Stimulated activated naive CD8-positive, alpha-beta T cell treated with anti-CD3 and anti-CD28 coated beads, Interleukin-15, amount 100 ng/mL, for 72 hours (primary cell): ENCODE data around the gene PIP4K2C.
A peak's percentile ranks its signal among the peaks of the same experiment; 100 is the strongest.
"Not testable (repeated sequence)": the region's sequence is repeated elsewhere in the genome, so short reads cannot be mapped to it uniquely, and the experiment has no call there.

Source experiments
- ATAC-seq: fragments of 150-1000 bp; cut with Tn5 transposase; 2 replicates; pipeline ENCODE4 v1.10.0; 2021; ENCODE audit warnings: mild to moderate bottlenecking, moderate library complexity
- DNase-seq, 2 donors: peaks; one replicate each; pipeline ENCODE4 v3.0.0; 2021 to 2022
- H3K27ac Mint-ChIP-seq, 2 donors: one replicate each; pipeline ENCODE4 v1.8.0; 2022; ENCODE audit warnings: mild to moderate bottlenecking in 2 of 2, mixed read lengths in 2 of 2, moderate library complexity in 2 of 2
- H3K27me3 Mint-ChIP-seq: one replicate; pipeline ENCODE4 v1.8.0; 2022; ENCODE audit warnings: mixed read lengths
- H3K4me1 Mint-ChIP-seq: one replicate; pipeline ENCODE4 v1.8.0; 2022; ENCODE audit warnings: mild to moderate bottlenecking, mixed read lengths
- H3K4me3 Mint-ChIP-seq, 2 donors: one replicate each; pipeline ENCODE4 v1.8.0; 2022; ENCODE audit warnings: mild to moderate bottlenecking in 2 of 2, mixed read lengths in 2 of 2, moderate library complexity in 1 of 2
- H3K9me3 Mint-ChIP-seq, 2 donors: one replicate each; pipeline ENCODE4 v1.8.0; 2022; ENCODE audit warnings: mixed read lengths in 2 of 2

Gene PIP4K2C

DNA sequence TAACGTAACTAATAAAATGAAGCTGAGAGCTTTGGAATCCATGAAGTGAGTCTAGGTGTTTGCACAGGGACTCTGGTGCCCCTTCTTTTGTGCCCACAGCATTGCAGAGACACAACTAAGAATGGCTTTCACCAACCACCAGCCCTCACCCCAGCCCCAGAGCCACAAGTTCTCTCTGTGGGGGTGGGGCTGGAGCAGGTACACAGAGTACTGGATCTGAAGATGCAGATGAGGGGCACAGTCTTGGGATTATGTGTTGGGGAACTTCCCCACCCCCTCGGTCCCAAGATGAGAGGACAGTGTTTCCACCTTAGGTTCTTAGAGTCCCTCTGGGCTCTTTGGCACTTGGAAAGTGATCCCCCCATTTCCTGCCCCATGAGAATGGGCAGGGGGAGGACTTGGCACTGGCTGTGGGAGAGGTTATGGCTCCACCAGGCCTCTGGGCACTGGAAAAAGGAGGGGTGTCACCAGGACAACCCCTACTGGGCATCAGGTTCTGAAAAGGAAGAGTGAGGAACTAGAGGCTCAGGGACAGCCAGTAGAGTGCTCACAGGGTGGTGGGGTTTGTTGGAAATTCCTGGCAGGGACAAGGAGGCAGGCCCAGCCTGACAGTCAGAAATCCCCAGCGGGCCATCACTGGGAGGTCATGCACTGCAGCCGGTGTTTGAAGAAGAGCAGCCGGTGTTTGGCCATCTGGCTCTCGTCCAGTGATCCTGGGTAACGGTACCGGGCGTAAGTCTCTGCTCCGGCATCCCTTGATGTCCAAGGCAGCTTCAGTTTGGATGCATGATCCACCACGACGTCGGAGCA lies 35.3 kb downstream of the PIP4K2C start:
- Mint-ChIP-seq H3K4me1 (peaks cover 38% of the 10 kb centered on the region), H3K4me3 (peak overlapping the region in 1 of 2 donors; percentile 32), H3K9me3 (no peaks in the 10 kb centered on the region), H3K27me3 (peaks cover 100% of the 10 kb centered on the region), H3K27ac (no peak overlapping the region)
- ATAC-seq: no peak
- peak in 1 of 2 donors; percentile 9 for DNase-seq

DNA sequence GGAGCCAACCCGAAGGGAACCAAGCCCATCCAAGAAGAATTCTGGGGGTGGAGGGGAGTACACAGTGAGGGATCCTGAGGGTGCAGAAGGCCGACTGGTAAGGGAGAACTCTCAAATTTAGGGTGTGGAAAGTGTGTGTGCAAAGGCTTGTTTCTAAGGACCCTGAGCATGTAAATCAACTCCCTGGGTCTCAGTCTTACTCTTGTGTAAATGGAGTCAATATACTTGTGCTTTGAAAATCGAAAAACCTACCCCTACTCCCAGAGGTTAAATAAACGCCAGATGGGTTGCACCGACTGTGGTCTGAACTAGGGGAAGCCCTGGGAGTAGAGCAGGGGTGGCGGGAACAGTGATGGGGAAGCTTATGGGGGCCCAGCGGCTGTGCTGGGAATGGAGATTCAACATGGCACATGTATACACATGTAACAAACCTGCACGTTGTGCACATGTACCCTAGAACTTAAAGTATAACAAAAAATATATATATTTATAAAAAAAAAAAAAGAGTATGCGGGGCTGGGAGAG lies 36.0 kb downstream of the PIP4K2C start:
- Mint-ChIP-seq H3K27me3 (peaks cover 100% of the 10 kb centered on the region), H3K27ac (no peak overlapping the region)

DNA sequence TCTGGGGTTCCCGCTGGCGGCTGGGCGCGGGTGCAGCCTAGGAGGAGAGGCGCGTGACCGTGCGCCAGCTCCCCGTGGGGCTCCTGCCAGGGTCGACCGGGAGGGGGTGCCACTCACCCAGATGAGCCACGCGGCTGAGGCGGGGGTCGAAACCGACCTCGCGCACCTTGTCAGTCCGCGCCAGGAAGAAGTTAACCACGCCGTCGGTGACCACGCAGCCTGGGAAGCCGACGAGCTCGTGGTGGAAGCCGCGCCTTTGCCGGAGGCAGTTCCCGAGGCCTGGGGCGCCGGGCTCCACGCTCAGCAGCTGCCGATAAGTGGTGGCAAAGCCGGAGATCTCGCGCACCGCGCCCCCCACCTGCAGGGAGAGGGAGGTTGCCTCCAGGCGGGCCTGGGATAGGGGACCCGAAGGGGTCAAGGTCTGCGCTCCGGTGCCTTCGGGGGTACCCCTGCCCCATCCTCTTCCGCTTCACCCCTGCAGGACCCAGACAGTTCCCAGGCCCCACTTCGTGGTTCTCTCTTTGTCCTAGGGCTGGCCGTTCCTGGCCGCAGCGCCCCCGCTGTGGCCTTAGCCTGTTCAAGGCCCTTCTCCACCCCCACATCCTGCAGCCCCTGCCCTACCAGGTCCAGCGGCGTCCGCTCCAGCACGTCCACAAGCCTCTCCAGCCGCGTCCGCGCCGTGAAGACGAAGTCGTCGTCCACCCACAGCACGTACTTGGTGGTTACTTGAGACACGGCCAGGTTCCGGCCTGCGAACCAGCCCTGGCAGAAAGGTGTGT lies 36.7 kb downstream of the PIP4K2C start:
- no peak overlapping the region for H3K27ac Mint-ChIP-seq
- ATAC-seq (peak; percentile 62), DNase-seq (peak; percentile 32 to 52)

More for the DNA sequence above, 36.0 kb downstream of the PIP4K2C start:
- H3K4me1 Mint-ChIP-seq: peaks cover 37% of the 10 kb centered on the region
- ATAC-seq (no peak), DNase-seq (peak in 1 of 2 donors; percentile 7)
- no peaks in the 10 kb centered on the region for H3K9me3 Mint-ChIP-seq
- H3K4me3 Mint-ChIP-seq: peak overlapping the region in 1 of 2 donors; percentile 32

DNA sequence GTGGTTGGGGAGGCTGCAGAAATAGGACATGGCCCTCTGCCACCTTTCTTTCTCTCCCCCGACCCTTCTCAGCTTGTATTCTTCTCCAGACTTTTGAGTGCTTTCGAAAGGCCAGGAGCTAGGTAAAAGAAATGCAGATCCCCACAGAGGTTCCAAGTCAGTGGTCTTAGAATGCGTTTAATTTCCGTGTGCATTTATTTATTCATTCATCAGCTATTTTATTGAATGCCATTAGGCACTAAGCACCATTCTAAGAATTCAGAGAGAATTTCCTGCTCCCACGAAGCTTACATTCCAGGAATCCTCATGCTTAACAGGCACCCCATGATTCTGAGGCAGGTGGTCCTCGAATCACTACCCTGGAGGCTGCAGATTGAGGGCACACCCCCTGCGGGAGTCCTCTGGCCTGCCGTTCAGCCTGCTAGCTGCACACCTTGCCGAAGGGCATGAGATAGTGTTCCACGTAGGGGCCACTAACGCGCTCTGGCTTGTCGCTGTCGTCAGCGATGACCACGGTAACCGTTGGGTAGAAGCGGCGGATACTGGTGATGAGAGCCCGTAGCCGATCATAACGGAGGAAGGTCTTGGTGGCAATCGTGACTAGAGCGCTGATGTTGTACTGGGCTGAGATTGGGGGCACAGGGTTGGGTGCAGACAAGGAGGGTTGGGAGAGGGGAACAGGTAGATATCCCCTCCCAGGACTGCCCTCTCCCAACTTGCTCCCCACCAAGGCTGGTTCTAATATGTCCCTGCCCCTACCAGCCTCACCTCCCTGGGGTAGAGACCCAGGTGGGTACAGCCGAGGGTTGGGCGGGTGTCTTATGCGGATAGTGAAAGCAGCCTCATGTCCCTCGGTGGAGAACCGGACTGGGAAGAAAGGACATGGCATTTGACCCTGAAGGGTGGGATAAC lies 37.5 kb downstream of the PIP4K2C start:
- ATAC-seq: no peak
- Mint-ChIP-seq H3K9me3 (no peaks in the 10 kb centered on the region), H3K4me3 (peak overlapping the region; percentile 6 to 71), H3K27me3 (peaks cover 97% of the 10 kb centered on the region), H3K4me1 (peaks cover 45% of the 10 kb centered on the region), H3K27ac (no peak overlapping the region)
- DNase-seq: peak in 1 of 2 donors; percentile 12

More for the DNA sequence above, 36.7 kb downstream of the PIP4K2C start:
- Mint-ChIP-seq H3K4me1 (peaks cover 39% of the 10 kb centered on the region), H3K27me3 (peaks cover 99% of the 10 kb centered on the region), H3K4me3 (peak overlapping the region; percentile 47 to 71), H3K9me3 (no peaks in the 10 kb centered on the region)

DNA sequence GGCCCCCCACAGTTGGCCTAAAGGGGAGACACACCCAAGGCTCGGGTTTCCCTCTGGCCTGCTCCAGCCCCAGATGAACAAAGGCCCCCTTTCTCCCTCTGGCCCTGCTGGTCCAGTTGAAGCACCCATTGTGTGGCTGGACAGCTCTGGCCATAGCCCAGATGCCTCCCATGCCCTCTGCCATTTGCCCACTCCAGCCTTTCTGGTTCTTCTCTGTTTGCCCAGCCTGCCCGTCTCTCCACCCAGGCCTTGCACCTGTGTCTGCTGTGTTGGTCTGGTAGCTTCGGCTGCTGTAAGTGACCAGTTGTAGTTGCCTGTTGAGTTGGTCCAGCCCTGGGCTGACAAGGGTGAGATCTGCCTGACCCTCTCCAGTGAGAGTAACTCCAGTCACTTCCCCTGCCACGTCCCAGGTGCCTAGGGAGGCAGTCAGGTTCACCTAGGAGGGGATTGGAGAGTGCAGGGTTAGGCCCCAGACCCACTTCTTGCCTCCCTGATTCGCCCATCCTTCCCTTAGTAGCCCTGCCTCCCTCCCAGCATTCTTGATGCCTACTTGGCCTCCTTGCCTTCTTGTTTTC lies 39.0 kb downstream of the PIP4K2C start:
- no peak for ATAC-seq
- Mint-ChIP-seq H3K27ac (no peak overlapping the region), H3K27me3 (peaks cover 97% of the 10 kb centered on the region), H3K4me1 (peaks cover 47% of the 10 kb centered on the region), H3K9me3 (no peaks in the 10 kb centered on the region), H3K4me3 (no peak overlapping the region)
- DNase-seq: peak in 1 of 2 donors; percentile 7

DNA sequence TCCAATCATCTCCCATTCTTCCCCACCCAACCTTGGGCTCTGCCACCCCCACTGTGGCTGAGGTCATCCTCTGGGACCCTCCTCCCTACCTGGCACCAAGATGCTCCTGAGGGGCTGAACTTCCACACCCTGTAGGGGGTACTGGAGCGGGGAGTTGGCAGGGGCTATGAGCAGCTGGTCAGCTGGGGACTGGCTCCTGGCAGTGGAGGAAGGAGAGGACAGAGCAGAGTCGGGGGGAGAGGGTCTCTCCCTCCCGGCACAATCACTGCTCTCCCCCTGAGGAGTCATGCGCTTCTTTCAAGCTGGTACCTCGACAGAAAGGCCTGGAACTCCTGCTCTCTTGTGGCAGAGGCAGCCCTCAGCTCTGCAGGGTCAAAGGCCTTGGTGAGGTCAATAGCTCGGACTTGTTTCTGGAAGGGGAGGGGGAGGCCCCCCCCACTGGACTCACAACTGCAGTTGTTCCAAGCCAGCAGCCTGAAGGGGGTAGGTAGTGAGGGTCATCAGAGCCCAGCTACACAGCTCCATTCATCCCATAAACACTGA lies 40.0 kb downstream of the PIP4K2C start:
- Mint-ChIP-seq H3K27ac (peak overlapping the region in 1 of 2 donors; percentile 8), H3K9me3 (no peaks in the 10 kb centered on the region), H3K27me3 (peaks cover 94% of the 10 kb centered on the region), H3K4me3 (peak overlapping the region in 1 of 2 donors; percentile 90), H3K4me1 (peaks cover 42% of the 10 kb centered on the region)
- DNase-seq (peak in 1 of 2 donors; percentile 8), ATAC-seq (no peak)

DNA sequence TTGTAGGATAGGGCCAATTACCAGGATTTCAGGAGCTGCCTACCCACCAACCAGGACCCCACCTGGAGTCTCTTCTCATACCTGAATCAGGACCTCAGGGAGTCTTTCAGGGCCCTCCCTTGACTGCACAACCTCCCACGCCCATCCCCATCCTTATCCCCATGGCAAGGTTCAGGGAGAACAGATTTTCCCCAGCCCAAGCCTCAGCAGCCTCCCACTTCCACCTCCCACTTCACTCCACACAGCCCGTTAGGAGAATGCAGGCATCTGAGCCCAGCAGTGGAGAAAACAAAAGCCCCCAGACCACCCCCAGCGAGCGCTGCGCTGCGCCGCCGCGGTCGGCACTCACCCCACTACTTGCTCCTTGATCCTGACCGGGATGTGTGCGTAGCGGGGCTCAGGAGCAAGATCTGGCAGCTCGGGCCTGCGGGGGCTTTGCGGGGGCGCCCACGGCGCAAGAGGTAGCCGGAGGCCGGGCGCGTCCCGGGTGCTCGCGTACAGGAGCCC lies 40.6 kb downstream of the PIP4K2C start:
- no peak overlapping the region for H3K27ac Mint-ChIP-seq
- no peaks in the 10 kb centered on the region for H3K9me3 Mint-ChIP-seq
- peaks cover 87% of the 10 kb centered on the region for H3K27me3 Mint-ChIP-seq
- ATAC-seq (no peak), DNase-seq (peak in 1 of 2 donors; percentile 15)
- peak overlapping the region; percentile 80 to 90 for H3K4me3 Mint-ChIP-seq
- peaks cover 36% of the 10 kb centered on the region for H3K4me1 Mint-ChIP-seq

DNA sequence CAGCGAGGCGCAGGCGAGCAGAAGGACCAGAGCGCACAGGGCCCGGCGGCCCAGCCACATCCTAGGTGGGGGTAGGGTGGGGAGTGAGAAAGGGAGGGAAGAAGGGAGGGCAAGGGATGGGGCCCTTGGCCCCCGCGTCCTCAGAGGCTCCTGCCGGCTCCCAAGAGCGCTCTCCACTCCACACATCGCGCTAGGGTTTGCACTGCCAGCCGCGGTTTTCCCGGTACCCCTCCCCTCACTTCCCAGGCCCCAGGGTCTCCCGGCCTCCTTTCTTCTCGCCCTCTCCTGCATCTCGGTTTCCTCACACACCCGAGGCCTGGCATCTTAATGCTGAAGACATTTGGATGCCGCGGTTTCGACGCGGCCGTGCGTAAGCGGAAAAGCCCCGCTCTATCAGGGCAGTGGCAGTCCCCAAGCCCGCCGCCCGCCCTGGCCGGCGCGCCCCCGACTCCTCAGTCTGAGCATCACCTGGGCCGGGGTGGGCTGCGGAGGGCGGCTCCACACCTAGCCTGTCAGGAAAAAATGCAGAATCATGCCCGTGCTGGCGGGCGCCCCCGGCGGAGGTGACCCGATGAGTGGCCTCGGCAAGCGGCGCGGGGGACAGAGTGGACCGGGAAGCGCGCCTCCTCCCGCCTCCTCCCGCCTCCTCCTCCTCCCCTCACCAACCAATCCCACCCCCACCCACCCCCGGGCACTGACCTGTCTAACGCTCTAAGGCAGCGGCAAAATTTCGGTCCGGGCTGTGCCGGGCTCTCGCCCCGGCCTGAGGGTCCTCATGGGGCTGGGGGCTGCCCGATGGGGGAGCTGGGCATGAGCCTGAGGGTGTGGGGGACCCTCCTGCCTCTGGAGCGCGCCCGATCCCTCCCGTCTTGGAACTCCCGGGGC lies 41.3 kb downstream of the PIP4K2C start:
- H3K27ac Mint-ChIP-seq: peak overlapping the region in 1 of 2 donors; percentile 70
- peaks cover 80% of the 10 kb centered on the region for H3K27me3 Mint-ChIP-seq
- no peaks in the 10 kb centered on the region for H3K9me3 Mint-ChIP-seq
- peak; percentile 64 for ATAC-seq
- peak overlapping the region; percentile 80 to 90 for H3K4me3 Mint-ChIP-seq
- DNase-seq: peak; percentile 31 to 41
- H3K4me1 Mint-ChIP-seq: peaks cover 29% of the 10 kb centered on the region

DNA sequence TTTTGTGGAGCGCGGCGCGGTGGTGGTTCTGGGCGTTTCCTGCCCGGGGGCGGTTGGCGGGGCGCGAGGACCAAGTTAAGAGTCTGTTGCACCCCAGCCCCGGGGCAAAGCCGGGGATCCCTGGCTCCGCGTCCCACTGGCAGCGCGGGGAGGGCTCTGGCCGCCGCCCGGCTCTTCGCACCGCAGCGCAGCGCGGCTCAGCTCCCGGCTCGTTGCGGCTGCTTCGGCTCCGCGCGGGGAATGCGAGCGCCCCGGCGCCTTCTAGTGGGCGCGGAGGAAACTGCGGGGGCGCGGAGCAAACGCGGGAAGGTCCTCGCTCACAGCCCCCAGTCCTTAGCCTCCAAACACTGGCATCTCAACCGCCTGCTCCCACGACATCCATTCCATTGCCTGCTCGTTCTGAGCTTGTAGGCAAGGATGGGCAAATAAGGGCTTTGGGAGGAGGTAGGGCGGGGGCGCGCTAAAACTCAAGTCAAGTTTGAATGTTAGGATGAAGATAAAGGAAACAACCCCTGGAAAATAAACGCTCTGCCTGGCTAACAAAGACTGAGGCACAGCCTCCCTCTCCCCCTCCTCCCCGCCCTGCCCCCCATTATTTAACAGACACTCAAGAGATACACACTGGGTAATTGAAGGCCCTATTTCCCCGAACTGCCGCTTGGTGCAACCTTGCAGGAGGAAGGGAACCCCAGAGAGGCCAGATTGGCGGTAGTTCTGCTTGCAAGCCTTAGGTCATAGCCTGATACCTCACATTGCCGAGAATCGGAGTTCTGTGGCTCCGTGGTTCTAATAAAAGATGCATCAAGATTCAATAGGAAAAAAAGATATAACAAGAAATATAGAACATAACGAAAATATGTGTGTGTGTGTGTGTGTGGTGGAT lies 42.2 kb downstream of the PIP4K2C start, which contains the start of gene B4GALNT1:
TSS of gene B4GALNT1 (minus strand) at position 244 of the 883 bp plus-strand sequence. CDS start 1,069 bp downstream, outside the sequence.
- ATAC-seq (peak; percentile 82), DNase-seq (peak; percentile 73 to 75)
- Mint-ChIP-seq H3K9me3 (no peaks in the 10 kb centered on the region), H3K27ac (peak within 1 kb of the TSS in 1 of 2 donors; percentile 70), H3K27me3 (peaks cover 72% of the 10 kb centered on the region), H3K4me3 (peak within 1 kb of the TSS; percentile 80 to 90), H3K4me1 (peaks cover 20% of the 10 kb centered on the region)

DNA sequence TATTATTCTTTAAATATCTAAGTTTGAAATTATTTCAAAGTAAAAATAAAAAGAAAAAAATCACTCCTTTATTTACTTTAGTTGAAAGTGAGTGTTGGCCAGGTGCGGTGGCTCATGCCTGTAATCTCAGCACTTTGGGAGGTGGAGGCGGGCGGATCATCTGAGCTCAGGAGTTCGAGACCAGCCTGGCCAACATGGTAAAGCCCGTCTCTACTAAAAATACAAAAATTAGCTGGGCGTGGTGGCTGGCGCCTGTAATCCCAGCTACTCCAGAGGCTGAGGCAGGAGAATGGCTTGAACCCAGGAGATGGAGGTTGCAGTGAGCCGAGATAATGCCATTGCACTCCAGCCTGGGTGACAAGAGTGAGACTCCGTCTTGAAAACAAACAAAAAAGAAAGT lies 45.7 kb downstream of the PIP4K2C start:
- H3K4me3 Mint-ChIP-seq, H3K9me3 Mint-ChIP-seq, ATAC-seq, DNase-seq, H3K27ac Mint-ChIP-seq: not testable (repeated sequence)
- peaks cover 51% of the 10 kb centered on the region for H3K27me3 Mint-ChIP-seq
- H3K4me1 Mint-ChIP-seq: peaks cover 16% of the 10 kb centered on the region

DNA sequence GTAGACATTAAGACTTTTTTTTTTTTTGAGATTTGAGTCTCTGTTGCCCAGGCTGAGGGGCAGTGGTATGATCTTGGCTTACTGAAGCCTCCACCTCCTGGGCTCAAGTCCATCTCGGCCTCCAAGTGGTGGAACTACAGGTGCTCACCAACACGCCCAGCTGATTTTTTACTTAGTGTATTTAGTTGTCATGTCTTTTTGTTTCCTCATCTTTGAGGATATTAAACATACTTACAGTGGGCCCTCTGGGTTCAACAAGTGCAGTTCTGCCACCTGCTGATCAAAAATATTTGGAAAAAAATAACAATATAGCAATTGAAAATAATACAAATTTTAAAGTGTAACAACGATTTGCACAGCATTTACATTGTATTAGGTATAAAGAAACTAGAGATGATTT lies 46.4 kb downstream of the PIP4K2C start:
- Mint-ChIP-seq H3K4me3 (no peak overlapping the region), H3K27me3 (peaks cover 51% of the 10 kb centered on the region), H3K9me3 (no peaks in the 10 kb centered on the region), H3K27ac (no peak overlapping the region), H3K4me1 (peaks cover 10% of the 10 kb centered on the region)
- DNase-seq (no peak), ATAC-seq (no peak)

DNA sequence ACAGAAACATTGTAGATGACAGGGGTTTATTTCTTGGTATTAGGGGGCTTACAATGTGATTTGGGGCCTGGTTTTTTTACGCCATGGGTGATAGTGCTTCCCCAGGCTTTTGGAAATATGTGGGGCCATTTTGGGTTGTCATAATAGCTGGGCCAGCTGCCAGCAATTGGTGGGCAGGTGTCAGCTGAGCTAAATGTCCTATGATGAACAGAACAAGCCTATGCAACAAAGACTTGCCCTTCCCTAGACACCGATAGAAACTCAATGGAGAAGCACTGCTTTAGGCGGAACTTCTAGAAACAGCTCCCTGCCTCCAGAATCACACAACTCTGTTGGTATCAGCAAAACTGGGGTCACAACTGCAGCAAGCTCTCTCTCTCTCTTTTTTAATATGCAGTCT lies 47.1 kb downstream of the PIP4K2C start:
- ATAC-seq (no peak), DNase-seq (no peak)
- Mint-ChIP-seq H3K4me1 (peaks cover 6% of the 10 kb centered on the region), H3K4me3 (no peak overlapping the region), H3K9me3 (no peaks in the 10 kb centered on the region), H3K27me3 (peaks cover 53% of the 10 kb centered on the region), H3K27ac (peak overlapping the region in 1 of 2 donors; percentile 77)
